Trophoblast cell (in vitro differentiated cells and primary cell): ENCODE data around the gene PSD4.

Source experiments
- DNase-seq, 2 donors: peaks; one replicate each; pipeline ENCODE4 v3.0.0-alpha.2; 2016
- H2AFZ ChIP-seq: 2 replicates; pipeline ENCODE4 v1.6.1; 2013; ENCODE audit warnings: low read length, moderate library complexity, mild to moderate bottlenecking; ENCODE audit not compliant: insufficient read depth, poor library complexity
- H2AK5ac ChIP-seq: 2 replicates; pipeline ENCODE4 v1.6.1; 2013; ENCODE audit warnings: mild to moderate bottlenecking, low read length
- H2BK120ac ChIP-seq: 2 replicates; pipeline ENCODE4 v1.6.1; 2013; ENCODE audit warnings: low read length, mild to moderate bottlenecking, moderate library complexity; ENCODE audit not compliant: insufficient read depth, poor library complexity
- H2BK12ac ChIP-seq: 2 replicates; pipeline ENCODE4 v1.6.1; 2013; ENCODE audit warnings: mild to moderate bottlenecking, low read length, moderate library complexity
- H2BK5ac ChIP-seq: 2 replicates; pipeline ENCODE4 v1.6.1; 2013; ENCODE audit warnings: low read length, low read depth, moderate library complexity, mild to moderate bottlenecking; ENCODE audit not compliant: poor library complexity
- H3K14ac ChIP-seq: 2 replicates; pipeline ENCODE4 v1.6.1; 2013; ENCODE audit warnings: mild to moderate bottlenecking, low read length
- H3K18ac ChIP-seq: 2 replicates; pipeline ENCODE4 v1.6.1; 2013; ENCODE audit warnings: mild to moderate bottlenecking, low read length
- H3K23ac ChIP-seq: 2 replicates; pipeline ENCODE4 v1.6.1; 2013; ENCODE audit warnings: low read length
- H3K27ac ChIP-seq: 2 replicates; pipeline ENCODE4 v1.5.1; 2013; ENCODE audit warnings: low read depth, mild to moderate bottlenecking, inconsistent platforms, low read length, moderate library complexity
- H3K27me3 ChIP-seq: 2 replicates; pipeline ENCODE4 v1.6.1; 2013; ENCODE audit warnings: inconsistent platforms, mild to moderate bottlenecking, low read length, moderate library complexity; ENCODE audit not compliant: insufficient read depth
- H3K36me3 ChIP-seq, 2 experiments: 1 replicate in 1 of 2; 2 replicates in 1 of 2; pipeline ENCODE4 v1.6.1; 2013; ENCODE audit warnings: low read length in 2 of 2, mild to moderate bottlenecking in 2 of 2, moderate library complexity in 1 of 2; ENCODE audit not compliant: insufficient read depth in 2 of 2, control insufficient read depth in 1 of 2
- H3K4ac ChIP-seq: 2 replicates; pipeline ENCODE4 v1.6.1; 2013; ENCODE audit warnings: low read depth, mild to moderate bottlenecking, low read length, moderate library complexity
- H3K4me1 ChIP-seq, 2 experiments: 1 replicate in 1 of 2; 2 replicates in 1 of 2; pipeline ENCODE4 v1.6.1; 2013; ENCODE audit warnings: low read length in 2 of 2, mild to moderate bottlenecking in 2 of 2, moderate library complexity in 1 of 2; ENCODE audit not compliant: insufficient read depth in 2 of 2, control insufficient read depth in 1 of 2
- H3K4me2 ChIP-seq: 2 replicates; pipeline ENCODE4 v1.6.1; 2013; ENCODE audit warnings: inconsistent platforms, mild to moderate bottlenecking, low read length, moderate library complexity
- H3K4me3 ChIP-seq: 2 replicates; pipeline ENCODE4 v1.5.1; 2013; ENCODE audit warnings: mild to moderate bottlenecking, low read depth, low read length, inconsistent platforms
- H3K79me1 ChIP-seq: one replicate; pipeline ENCODE4 v1.6.1; 2013; ENCODE audit warnings: low read length
- H3K79me2 ChIP-seq: 2 replicates; pipeline ENCODE4 v1.6.1; 2013; ENCODE audit warnings: low read length, mild to moderate bottlenecking; ENCODE audit not compliant: control insufficient read depth, insufficient read depth, poor library complexity
- H3K9ac ChIP-seq: 2 replicates; pipeline ENCODE4 v1.6.1; 2013; ENCODE audit warnings: mild to moderate bottlenecking, low read length
- H3K9me3 ChIP-seq: 2 replicates; pipeline ENCODE4 v1.6.1; 2013; ENCODE audit warnings: low read depth, mild to moderate bottlenecking, control low read depth, inconsistent platforms, low read length; ENCODE audit not compliant: insufficient read depth
- H4K12ac ChIP-seq: 2 replicates; pipeline ENCODE4 v1.6.1; 2013; ENCODE audit warnings: low read depth, mild to moderate bottlenecking, low read length, moderate library complexity
- H4K8ac ChIP-seq: 2 replicates; pipeline ENCODE4 v1.6.1; 2013; ENCODE audit warnings: low read depth, mild to moderate bottlenecking, low read length, moderate library complexity
- H4K91ac ChIP-seq: one replicate; pipeline ENCODE4 v1.6.1; 2013; ENCODE audit warnings: low read depth, mild to moderate bottlenecking, low read length, moderate library complexity
- WGBS: extraction: QIAGEN DNeasy Blood & Tissue Kit; methylation state at CpG from one replicate; pipeline ENCODE4 v1.1.7; 2013; ENCODE audit warnings: missing lambda C conversion rate; ENCODE audit not compliant: insufficient read length, insufficient coverage; ENCODE audit errors: extremely low coverage; 5-methylcytosine and 5-hydroxymethylcytosine counted together

PSD4 gene

DNA sequence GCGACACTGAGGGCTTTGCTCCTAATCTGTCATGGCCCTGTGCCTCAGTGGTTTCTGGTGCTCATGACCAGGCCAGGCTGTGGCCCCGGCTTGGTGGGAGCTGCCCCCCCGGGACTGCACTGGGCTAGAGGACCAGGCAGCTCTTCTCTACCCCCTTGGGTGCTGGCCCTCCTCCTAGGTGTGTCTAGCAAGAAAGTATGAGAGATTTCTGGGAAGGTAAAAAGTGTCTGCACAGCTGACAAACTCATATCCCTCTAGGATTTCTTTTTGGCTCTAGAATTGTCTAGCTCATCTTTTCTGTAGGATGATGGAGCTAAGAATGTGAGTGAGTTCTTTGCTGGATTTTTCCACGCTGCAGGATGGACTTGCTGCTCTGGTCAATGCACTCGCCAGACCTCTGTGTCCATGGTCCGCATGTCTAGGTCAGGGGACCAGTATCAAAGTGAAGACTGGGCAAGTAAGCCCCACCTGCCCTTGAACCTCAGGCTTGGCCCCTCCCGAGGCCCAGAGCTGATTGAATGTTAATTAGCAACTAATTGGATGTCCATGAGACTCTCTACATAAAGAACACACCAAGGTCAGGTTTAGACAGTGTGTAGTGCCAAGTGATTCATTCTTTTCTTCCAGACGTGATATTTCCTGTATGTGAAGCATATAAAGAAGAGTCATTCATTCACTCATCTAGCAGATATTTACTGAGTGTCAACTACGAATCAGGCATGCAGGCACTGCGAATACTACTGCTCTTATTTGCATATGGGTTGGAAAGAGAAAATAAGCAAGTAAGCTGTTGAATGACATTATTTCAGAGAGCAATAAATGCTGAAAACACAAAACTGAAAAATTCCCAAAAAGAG lies 15.6 kb upstream of the PSD4 start:
- Histone ChIP-seq H3K36me3 (no peaks in the 10 kb centered on the region), H3K9me3 (no peaks in the 10 kb centered on the region), H3K27me3 (no peaks in the 10 kb centered on the region), H3K23ac (peak overlapping the region; percentile 97), H2BK120ac (peak overlapping the region; percentile 95), H2AK5ac (peak overlapping the region; percentile 89), H3K9ac (peak overlapping the region; percentile 100), H4K91ac (peak overlapping the region; percentile 99), H4K12ac (peak overlapping the region; percentile 97), H2BK12ac (peak overlapping the region; percentile 72), H3K4me3 (peak overlapping the region; percentile 99), H3K27ac (peak overlapping the region; percentile 98), H3K18ac (peak overlapping the region; percentile 99), H4K8ac (peak overlapping the region; percentile 98), H3K14ac (peak overlapping the region; percentile 99), H3K4me1 (peaks cover 4 to 21% of the 10 kb centered on the region in 2 experiments), H2AFZ (peak overlapping the region; percentile 65), H3K79me1 (peaks cover 21% of the 10 kb centered on the region), H3K4me2 (peak overlapping the region; percentile 81), H3K79me2 (peaks cover 8% of the 10 kb centered on the region), H2BK5ac (peak overlapping the region; percentile 98), H3K4ac (peak overlapping the region; percentile 94)
- DNase-seq, result peak; percentile 41 to 56
- no CpG with 5 or more reads among the region's 10 CpGs for WGBS

DNA sequence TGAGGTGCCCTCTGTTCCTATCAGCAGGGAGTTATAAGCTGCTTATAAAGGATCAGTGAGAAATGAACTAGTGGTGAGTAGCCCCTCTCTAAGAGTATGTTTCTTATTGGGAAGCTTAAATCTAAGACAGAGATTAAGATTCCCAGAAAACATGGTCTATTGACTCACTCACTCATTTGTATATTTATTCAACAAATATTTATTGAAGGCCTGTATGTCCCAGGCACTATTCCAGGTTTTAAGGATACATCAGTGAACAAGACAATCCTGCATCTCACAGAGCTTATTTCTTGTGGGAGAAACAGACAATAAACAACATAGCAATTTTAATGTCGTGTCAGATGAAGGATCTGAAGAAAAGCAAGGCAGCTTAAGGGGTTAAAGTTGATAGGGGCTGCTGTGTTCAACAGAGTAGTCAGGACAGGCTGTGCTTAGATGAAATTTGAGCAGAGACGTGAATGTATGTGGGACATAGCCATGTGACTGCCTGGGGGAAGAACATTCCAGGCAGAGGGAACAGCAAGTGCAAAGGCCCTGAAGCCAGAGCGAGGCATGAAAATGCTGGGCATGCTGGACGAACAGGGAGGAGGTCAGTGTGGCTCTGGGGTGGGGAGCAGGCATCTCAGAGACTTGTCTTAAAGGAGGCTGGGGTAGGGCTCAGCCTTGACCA lies 14.8 kb upstream of the PSD4 start:
- Histone ChIP-seq H2BK120ac (no peak overlapping the region), H3K4me1 (peaks cover 4 to 21% of the 10 kb centered on the region in 2 experiments), H3K27ac (peak overlapping the region; percentile 67), H3K4me3 (no peak overlapping the region), H3K79me2 (peaks cover 8% of the 10 kb centered on the region), H3K4me2 (no peak overlapping the region), H3K9me3 (no peaks in the 10 kb centered on the region), H4K12ac (no peak overlapping the region), H2BK5ac (no peak overlapping the region), H3K4ac (no peak overlapping the region), H3K27me3 (no peaks in the 10 kb centered on the region), H3K14ac (no peak overlapping the region), H2BK12ac (peak overlapping the region; percentile 41), H3K36me3 (no peaks in the 10 kb centered on the region), H2AK5ac (no peak overlapping the region), H2AFZ (no peak overlapping the region), H3K23ac (no peak overlapping the region), H4K91ac (peak overlapping the region; percentile 22), H4K8ac (no peak overlapping the region), H3K18ac (peak overlapping the region; percentile 7), H3K79me1 (peaks cover 21% of the 10 kb centered on the region), H3K9ac (no peak overlapping the region)
- WGBS, result no CpG with 5 or more reads among the region's 4 CpGs
- DNase-seq, result peak; percentile 86 to 93

GRCh38 chr2:113160248-113160647 lies 13.5 kb upstream of the PSD4 start:
- H3K79me2 ChIP-seq, result peaks cover 8% of the 10 kb centered on the region
- no peak overlapping the region for H2BK120ac ChIP-seq
- H3K14ac ChIP-seq, result no peak overlapping the region
- peaks cover 21% of the 10 kb centered on the region for H3K79me1 ChIP-seq
- peaks cover 12 to 33% of the 10 kb centered on the region in 2 experiments for H3K4me1 ChIP-seq
- H3K27me3 ChIP-seq, result no peaks in the 10 kb centered on the region
- no peak overlapping the region for H2AFZ ChIP-seq
- H3K9me3 ChIP-seq, result no peaks in the 10 kb centered on the region
- H4K91ac ChIP-seq, result no peak overlapping the region
- H3K4ac ChIP-seq, result no peak overlapping the region
- WGBS, result no CpG with 5 or more reads among the region's 1 CpG
- H4K8ac ChIP-seq, result no peak overlapping the region
- no peak overlapping the region for H3K4me2 ChIP-seq
- H3K23ac ChIP-seq, result no peak overlapping the region
- no peak overlapping the region for H4K12ac ChIP-seq
- H2BK5ac ChIP-seq, result no peak overlapping the region
- no peak overlapping the region for H3K9ac ChIP-seq
- no peak overlapping the region for H3K4me3 ChIP-seq
- H3K36me3 ChIP-seq, result no peaks in the 10 kb centered on the region
- no peak for DNase-seq
- H3K27ac ChIP-seq, result no peak overlapping the region
- no peak overlapping the region for H2BK12ac ChIP-seq
- no peak overlapping the region for H2AK5ac ChIP-seq
- no peak overlapping the region for H3K18ac ChIP-seq

- H4K8ac ChIP-seq, result no peak overlapping the region
- no peak overlapping the region for H3K4me2 ChIP-seq
- no peaks in the 10 kb centered on the region for H3K36me3 ChIP-seq
- H3K9me3 ChIP-seq, result no peaks in the 10 kb centered on the region
- peaks cover 8% of the 10 kb centered on the region for H3K79me2 ChIP-seq
- no peak overlapping the region for H2BK120ac ChIP-seq
- no peak overlapping the region for H3K23ac ChIP-seq
- H3K27me3 ChIP-seq, result no peaks in the 10 kb centered on the region
- H2BK12ac ChIP-seq, result no peak overlapping the region
- no peak overlapping the region for H2AK5ac ChIP-seq
- whole genome bisulfite sequencing, result no CpG with 5 or more reads among the region's 5 CpGs
- no peak overlapping the region for H3K18ac ChIP-seq
- H4K12ac ChIP-seq, result no peak overlapping the region
- no peak overlapping the region for H3K4ac ChIP-seq
- H3K79me1 ChIP-seq, result peaks cover 17% of the 10 kb centered on the region
- H2BK5ac ChIP-seq, result no peak overlapping the region
- H3K14ac ChIP-seq, result no peak overlapping the region
- H3K4me1 ChIP-seq, result peaks cover 12 to 31% of the 10 kb centered on the region in 2 experiments
- H3K4me3 ChIP-seq, result no peak overlapping the region
- no peak overlapping the region for H3K9ac ChIP-seq
- no peak overlapping the region for H4K91ac ChIP-seq
- H3K27ac ChIP-seq, result no peak overlapping the region
- DNase-seq, result no peak
- H2AFZ ChIP-seq, result no peak overlapping the region
These were observed 12.8 kb upstream of the PSD4 start for GRCh38 chr2:113160962-113161361.
